ENCODE data around the gene CNTN6. TPM values are rescaled to one million over a fixed set of nuclear protein-coding genes. Genes with fewer than 3 reads are reported as not detected.

Gene CNTN6
- total and polyA plus RNA-seq, 7 donors: 0.04 to 0.71 (median 0.14) TPM; not detected in 4

DNA sequence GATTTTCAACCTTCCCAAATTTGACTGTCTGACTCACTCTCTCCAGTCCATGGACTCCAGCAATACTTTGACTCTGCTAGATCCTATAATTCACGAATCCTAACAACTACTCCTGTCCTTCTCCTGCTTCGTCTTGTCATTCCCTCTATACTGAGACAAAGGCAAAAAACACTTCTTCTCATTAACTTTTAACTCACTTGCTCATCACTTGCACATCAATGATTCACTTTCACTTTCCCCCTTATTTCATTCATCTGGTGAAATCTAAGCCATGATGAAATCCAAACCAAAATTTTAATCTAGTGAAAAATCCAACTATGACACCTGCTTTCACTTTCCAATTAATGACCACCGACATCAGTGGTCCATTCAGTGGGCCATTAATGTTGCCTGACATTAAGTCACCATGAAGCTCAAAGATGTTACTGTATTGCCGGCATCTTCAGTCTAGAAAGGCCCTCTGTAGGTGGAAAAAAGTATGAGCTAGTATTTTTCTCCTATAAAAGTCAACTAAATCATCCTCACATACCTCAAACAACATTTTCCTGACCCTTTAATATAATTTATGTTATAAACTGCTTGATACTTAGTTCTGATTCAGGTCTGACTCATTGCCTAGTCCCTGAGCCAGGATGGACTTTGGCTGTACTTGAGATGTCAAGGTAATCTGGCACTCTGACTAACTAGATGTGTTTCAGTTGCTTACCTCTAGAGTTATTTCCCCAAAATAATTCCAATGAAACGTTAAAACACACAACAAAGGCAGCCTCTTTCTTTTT lies 158.6 kb downstream of the CNTN6 start:
- intact Hi-C loops (cut with DNase I): no loop called here
- Histone ChIP-seq H3K36me3 (no peaks in the 10 kb centered on the region), H3K4me3 (no peak overlapping the region), H3K27me3 (no peaks in the 10 kb centered on the region), H3K4me1 (no peaks in the 10 kb centered on the region), H3K27ac (no peak overlapping the region), H3K9me3 (no peaks in the 10 kb centered on the region)
- TF ChIP-seq POLR2AphosphoS5 (IDR thresholded peaks at IDR 0.05) (no peak), EP300 (IDR thresholded peaks at IDR 0.05) (no peak), POLR2A (IDR thresholded peaks at IDR 0.05) (no peak)
- TF ChIP-seq, protein P1, sequence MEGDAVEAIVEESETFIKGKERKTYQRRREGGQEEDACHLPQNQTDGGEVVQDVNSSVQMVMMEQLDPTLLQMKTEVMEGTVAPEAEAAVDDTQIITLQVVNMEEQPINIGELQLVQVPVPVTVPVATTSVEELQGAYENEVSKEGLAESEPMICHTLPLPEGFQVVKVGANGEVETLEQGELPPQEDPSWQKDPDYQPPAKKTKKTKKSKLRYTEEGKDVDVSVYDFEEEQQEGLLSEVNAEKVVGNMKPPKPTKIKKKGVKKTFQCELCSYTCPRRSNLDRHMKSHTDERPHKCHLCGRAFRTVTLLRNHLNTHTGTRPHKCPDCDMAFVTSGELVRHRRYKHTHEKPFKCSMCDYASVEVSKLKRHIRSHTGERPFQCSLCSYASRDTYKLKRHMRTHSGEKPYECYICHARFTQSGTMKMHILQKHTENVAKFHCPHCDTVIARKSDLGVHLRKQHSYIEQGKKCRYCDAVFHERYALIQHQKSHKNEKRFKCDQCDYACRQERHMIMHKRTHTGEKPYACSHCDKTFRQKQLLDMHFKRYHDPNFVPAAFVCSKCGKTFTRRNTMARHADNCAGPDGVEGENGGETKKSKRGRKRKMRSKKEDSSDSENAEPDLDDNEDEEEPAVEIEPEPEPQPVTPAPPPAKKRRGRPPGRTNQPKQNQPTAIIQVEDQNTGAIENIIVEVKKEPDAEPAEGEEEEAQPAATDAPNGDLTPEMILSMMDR (IDR thresholded peaks at IDR 0.05): no peak
- no peak for DNase-seq
- 71 to 75% methylated on average over 5 of the region's 5 CpGs for WGBS, 2 donors

DNA sequence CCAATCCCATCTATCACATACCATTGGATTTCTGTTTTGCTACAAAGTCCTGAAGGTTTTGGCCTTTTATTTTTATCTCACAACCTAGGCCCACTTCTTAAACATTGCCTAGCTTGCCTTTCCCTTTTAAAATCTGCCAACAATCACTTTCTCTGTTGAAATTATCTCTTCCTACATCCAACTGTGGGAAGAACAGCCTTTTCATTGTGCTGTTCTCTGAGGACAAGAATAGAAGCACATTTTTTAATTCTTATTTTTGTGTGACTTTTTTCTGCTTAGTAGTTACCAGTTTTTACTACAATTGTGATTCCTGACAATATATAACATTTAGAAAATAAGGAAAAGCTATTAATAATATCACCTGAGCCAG lies 159.2 kb downstream of the CNTN6 start:
- no peak for DNase-seq
- TF ChIP-seq, protein P1 (IDR thresholded peaks at IDR 0.05): no peak
- Histone ChIP-seq H3K4me1 (no peaks in the 10 kb centered on the region), H3K4me3 (no peak overlapping the region), H3K27me3 (no peaks in the 10 kb centered on the region), H3K36me3 (no peaks in the 10 kb centered on the region), H3K27ac (no peak overlapping the region), H3K9me3 (no peaks in the 10 kb centered on the region)
- intact Hi-C loops (cut with DNase I): no loop called here

DNA sequence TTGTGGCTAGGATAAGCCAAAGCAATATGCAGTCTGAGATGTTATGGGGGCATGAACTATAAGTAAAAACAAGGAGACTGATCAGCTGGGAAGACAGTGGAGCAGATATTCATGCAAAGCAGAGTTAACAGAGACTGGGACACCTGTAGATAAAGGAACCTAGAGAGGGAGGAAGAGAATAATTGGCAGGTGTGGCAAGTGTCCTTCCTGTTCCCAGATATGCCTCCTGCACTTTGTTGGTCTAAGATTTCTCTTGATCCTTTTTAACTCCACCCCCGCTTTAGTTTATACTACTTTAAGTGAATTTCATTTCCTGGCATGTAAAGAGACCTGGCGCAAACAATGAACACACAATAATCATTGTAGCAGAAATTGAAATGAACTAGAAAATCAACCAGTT lies 169.4 kb downstream of the CNTN6 start:
- H3K4me1 ChIP-seq: no peaks in the 10 kb centered on the region
- 39 to 71% methylated on average over 2 of the region's 2 CpGs for WGBS, 2 donors
- no peak overlapping the region for H3K4me3 ChIP-seq
- no peaks in the 10 kb centered on the region for H3K36me3 ChIP-seq
- intact Hi-C loops (cut with DNase I): no loop called here
- no peaks in the 10 kb centered on the region for H3K27me3 ChIP-seq
- DNase-seq: no peak
- no peak overlapping the region for H3K27ac ChIP-seq
- H3K9me3 ChIP-seq: no peaks in the 10 kb centered on the region
- TF ChIP-seq POLR2A (IDR thresholded peaks at IDR 0.05): no peak
- TF ChIP-seq POLR2AphosphoS5 (IDR thresholded peaks at IDR 0.05): no peak
- TF ChIP-seq EP300 (IDR thresholded peaks at IDR 0.05): no peak
- TF ChIP-seq, protein P1 (IDR thresholded peaks at IDR 0.05): no peak

DNA sequence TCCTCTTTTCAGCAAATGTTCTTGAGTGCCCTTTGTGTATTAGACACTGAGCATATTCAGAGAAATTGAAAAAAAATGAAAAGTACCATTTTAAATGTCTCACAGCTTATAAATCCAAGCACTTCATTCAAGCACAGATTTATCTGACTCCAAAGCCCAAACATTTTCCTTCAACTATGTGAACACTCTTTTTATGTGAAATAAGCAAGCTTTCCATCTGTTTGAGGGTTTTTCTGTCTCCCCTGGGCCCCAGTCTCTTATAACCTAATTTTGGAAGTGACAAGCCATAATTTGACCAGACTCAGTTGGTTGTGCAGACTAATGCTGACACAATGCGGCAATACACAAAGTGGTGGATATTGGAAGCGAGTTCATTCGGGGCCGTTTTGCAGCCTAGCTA lies 170.3 kb downstream of the CNTN6 start:
- 92 to 97% methylated on average over 4 of the region's 4 CpGs for WGBS, 2 donors
- Histone ChIP-seq H3K27me3 (no peaks in the 10 kb centered on the region), H3K4me1 (no peaks in the 10 kb centered on the region), H3K9me3 (no peaks in the 10 kb centered on the region), H3K27ac (no peak overlapping the region), H3K36me3 (no peaks in the 10 kb centered on the region), H3K4me3 (no peak overlapping the region)
- no peak for DNase-seq
- TF ChIP-seq POLR2A (IDR thresholded peaks at IDR 0.05) (no peak), POLR2AphosphoS5 (IDR thresholded peaks at IDR 0.05) (no peak), EP300 (IDR thresholded peaks at IDR 0.05) (no peak)
- TF ChIP-seq, protein P1 (IDR thresholded peaks at IDR 0.05): no peak
- intact Hi-C loops (cut with DNase I): no loop called here

DNA sequence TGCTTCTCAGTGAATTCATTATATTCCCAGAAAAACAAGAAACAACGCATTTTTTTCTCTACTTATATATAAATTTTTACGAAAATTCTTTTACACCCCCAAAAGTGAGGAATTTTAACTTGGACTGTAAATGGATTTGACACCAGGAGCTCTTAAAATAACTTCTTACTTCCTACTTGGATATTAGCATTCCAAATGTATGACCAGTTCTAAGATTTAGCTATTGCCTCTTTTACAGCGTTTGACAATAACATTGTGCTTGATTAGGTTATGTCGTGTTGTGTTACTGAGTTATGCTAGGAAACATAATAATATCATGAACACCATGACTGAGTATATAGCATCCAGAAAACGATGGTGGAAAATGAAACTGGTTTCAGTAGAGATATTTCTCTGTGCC lies 177.0 kb downstream of the CNTN6 start:
- Histone ChIP-seq H3K4me3 (no peak overlapping the region), H3K36me3 (no peaks in the 10 kb centered on the region), H3K9me3 (no peaks in the 10 kb centered on the region), H3K27me3 (no peaks in the 10 kb centered on the region), H3K4me1 (no peaks in the 10 kb centered on the region), H3K27ac (no peak overlapping the region)
- DNase-seq: no peak
- 80 to 81% methylated on average over 5 of the region's 5 CpGs for WGBS, 2 donors
- intact Hi-C loops (cut with DNase I): no loop called here
- TF ChIP-seq EP300 (IDR thresholded peaks at IDR 0.05): no peak
- no peak for TF ChIP-seq POLR2AphosphoS5 (IDR thresholded peaks at IDR 0.05)
- no peak for TF ChIP-seq POLR2A (IDR thresholded peaks at IDR 0.05)
- TF ChIP-seq, protein P1 (IDR thresholded peaks at IDR 0.05): no peak
